ENCODE results near the gene CKS1B. TPM values are rescaled to one million over a fixed set of nuclear protein-coding genes. Genes with fewer than 3 reads are reported as not detected.

Gene CKS1B
- total RNA-seq, 1 donor from 2014 or later, result 12.6 TPM

DNA sequence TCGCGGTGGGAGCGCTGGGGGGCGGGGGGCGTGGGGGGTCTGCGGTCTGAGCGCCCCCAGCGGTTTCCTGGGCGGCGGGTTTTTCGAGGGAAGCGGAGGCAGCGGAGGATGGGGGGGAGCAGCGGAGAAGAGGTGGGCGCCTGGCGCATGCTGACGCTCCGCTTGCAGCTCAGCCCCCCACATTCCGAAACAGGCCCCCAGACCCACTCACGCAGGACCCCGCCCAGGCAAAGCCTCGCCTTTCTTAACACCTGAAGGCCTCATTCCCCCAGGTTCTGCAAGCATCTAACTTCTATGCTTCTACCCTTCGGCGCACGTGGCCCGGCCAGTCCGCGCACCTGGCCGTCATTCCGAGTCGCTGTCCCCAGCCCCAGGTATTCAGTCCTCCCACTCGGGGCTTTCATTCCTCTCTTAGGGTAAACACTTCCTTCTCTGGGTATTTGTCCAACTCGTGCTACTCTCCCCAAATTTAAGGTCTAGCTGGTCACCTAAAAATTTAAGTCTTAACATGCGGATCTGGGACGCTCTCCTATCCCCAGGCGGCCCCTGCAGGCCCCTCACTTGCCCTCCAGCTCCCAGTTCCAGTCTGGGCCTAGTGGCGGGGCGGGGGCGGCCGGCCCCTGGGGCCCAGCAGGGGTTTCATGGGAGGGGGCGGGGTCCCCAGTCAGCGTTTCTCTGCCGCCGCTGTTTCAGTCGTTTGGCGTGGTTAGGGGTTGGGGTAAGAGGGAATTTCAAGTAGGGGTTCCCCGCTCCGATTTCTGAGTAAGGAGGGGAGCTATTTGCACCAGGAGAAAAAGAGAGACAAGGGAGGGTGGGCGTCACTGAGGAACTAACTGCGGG is 25.3 kb downstream of the CKS1B start:
- peak in 1 of 2 donors; percentile 46 for DNase-seq (ENCODE audit: low spot score in 2 of 2)
- no peak for FAIRE-seq

DNA sequence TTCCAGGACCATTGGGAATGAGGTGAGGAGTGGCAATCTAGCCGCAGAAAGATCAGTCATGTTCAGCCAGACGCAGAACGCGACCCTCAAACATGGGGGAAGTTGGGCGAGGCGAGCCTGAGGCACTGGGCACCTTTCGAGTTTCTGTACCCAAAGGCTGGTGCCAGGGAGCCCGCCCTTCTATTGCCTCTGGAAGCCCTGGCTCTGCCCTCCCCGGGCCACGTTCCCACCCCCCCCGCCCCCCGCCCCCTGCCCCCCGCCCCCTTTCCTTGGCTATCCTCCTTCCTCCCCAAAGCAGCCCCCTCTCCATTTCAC is 25.9 kb downstream of the CKS1B start:
- DNase-seq (ENCODE audit: low spot score in 2 of 2), result peak in 1 of 2 donors; percentile 76

DNA sequence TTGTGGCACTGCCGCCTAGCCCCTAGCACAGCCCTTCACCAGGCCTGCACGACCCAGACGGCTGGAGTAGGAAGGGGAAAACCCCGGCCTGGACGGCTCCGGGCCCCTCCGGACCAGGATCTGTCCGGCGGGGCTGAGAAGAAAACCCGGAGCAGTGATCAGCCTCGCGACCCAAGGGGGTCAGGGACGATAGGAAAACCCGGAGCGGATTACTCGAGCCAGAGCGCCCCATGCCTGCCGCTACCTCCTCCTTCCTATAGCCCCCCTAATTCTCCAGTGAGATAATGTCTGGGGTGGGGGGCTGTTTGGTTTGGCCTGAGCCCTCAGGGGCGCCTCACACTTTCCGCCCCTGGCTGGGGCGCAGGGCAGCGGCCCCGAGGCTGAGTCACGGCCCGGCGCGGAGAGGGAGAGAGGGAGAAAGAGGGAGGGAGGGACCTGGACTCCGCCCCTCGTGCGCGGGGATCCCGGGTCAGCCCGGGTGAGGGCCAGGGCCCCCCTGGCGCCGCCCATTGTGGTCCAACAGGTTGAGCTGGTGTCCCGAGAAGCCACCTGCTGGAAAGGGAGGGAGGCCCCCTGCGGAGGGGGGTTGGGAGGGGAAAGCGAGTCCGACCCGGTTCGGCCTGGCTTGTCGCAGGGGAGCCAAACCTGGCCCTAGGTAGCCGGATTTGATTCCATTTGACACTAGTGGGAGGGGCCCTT is 26.4 kb downstream of the CKS1B start:
- DNase-seq (ENCODE audit: low spot score in 2 of 2) (peak; percentile 78 to 88), FAIRE-seq (no peak)

More for the DNA sequence above, 25.9 kb downstream of the CKS1B start:
- no peak for FAIRE-seq

DNA sequence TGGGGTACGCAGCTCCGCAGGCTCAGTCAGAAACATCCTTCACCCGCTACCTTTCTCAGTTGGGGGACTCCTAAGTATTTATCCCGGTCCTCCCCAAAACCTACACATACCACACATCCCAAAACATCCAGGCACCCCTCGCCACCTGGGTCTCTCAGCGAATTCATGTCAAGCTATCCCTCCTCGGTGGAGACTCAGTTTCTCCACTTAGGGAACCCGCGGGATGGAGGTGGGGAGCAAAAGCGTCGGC is 26.9 kb downstream of the CKS1B start:
- DNase-seq (ENCODE audit: low spot score in 2 of 2), result no peak
- no peak for FAIRE-seq

DNA sequence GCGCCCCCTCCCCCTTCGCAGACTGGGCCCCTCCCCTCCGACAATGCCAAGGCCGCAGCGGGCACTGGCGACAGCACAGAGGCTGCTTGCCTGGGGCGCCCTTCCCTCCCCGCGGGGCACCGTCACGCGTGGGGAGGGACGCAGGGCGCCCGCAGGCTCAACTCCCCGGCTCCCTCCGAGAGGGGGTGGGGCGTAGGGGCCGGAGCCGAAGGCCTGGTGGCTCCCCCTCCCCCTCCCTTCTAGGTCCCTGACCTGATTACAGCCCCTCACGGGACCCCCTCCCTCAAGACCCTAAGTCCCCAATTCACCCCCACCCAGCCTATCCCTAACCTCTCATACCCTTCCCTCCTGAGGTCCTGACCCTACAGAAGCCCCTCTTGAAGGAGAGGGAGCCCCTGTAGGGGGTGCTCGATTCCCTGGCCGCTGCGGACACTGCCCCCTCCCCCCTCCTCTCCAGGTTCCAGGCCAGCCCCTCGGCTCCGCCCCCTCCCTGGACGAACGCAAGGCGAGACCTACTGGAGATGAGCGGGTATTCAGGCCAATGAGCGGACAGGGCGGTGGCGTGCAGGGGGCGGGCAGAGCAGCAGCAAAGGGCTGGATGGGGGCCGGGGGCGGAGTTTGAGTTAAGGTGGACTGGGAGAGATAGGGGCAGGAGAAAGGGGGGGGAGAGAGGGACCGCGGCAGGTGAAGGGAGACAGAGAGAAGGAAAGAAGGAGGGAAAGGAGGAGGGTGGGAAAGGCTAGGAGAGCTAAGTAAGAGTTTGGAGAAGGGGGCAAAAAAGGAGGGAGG is 27.4 kb downstream of the CKS1B start:
- FAIRE-seq (no peak), DNase-seq (ENCODE audit: low spot score in 2 of 2) (peak; percentile 97 to 98)

DNA sequence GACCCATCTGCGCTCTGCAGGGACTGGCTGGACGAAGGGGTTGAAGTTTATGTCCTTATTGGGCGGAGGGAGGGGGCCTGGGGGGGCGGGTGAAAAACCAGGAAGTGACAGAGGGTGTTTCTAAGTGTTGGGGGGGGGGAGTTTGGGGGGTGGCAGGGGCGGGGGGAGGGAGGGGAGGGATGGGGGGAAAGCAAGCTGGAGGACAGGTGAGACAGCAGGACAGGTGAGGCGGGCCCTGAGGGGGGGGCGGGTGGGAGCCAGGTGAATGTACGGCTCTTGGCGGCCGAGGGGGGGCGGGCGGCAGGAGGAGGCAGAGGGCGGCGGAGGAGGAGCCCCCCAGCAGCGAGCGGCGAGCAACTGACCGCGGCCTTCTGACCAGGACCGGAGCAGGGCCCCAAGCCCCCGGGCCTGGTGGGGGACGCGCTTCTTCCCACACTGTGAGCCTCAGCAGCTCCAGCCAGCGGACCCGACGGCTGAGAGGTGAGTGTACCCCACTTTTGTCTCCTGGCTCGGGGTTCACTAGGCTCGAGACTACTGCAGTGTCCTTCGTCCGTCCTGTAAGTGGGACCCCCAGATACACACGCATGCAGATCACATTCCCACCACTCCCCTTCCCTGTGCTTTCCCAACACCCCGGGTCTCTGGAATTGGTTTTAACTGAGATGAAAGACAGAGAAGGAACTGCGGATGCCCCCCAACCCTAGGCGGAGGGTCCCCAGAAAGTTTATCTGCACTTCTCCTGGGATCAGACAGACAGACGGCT is 28.2 kb downstream of the CKS1B start, which contains the start of gene ZBTB7B:
Gene ZBTB7B, plus strand, starts transcription at position 339 of the 763 bp plus-strand sequence. CDS start 11,859 bp downstream, outside the sequence.
- DNase-seq (ENCODE audit: low spot score in 2 of 2) (peak; percentile 58 to 76), FAIRE-seq (no peak)

DNA sequence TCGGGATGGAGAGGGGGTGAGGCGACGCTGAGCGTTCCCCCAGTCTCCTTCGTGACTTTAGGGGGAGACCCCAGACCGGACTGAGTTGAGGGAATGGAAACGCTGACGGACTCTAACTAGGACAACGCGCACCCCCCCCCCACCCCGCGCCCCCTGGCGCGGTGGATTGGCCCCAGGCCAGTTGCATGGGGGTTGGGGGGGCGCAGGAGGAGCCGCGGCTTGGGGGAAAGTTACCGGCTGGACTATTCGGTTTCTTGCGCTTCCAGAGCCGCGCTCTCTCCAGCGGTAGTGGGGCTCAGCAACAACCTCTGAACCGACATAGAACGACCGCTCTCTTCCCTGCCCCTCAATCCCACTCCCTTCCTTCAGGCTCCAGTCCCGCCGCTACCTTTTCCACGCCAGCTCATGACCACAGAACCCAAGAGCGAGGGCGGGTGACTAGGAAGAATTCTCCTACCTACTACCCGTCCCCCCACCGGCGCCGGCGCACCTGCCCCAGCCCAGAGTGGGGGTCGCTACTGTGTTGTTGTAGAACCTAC is 28.8 kb downstream of the CKS1B start:
- DNase-seq (ENCODE audit: low spot score in 2 of 2) (no peak), FAIRE-seq (no peak)

DNA sequence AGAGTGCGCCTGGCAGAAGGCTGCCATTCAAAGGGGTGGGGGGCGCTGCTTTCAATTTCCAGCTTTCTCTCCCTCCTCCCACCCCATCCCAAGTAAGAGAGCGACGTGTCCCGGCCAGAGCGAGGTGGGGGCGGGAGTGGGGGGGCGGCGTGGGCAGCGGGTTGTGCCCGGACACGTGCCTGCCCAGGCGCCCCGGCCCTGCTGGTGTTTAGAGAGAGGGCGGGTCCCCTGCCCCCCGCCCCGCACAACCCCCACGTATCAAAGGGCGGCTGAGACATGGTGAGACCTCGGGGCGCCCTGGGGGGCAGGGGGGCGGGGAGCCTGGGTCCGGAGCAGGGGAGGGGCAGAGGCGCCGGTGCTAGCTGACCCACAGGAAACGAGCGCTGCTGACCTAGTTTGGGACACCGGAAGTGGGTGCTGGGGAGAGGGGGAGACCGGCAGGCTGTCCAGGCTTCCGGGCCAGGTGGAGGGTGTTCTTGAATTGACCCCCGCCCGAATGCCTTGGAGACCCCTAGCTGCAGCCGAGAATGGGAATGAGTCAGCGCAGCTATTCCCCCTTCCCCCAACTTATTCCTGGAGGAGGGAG is 29.4 kb downstream of the CKS1B start:
- DNase-seq (ENCODE audit: low spot score in 2 of 2) (peak in 1 of 2 donors; percentile 64), FAIRE-seq (no peak)

DNA sequence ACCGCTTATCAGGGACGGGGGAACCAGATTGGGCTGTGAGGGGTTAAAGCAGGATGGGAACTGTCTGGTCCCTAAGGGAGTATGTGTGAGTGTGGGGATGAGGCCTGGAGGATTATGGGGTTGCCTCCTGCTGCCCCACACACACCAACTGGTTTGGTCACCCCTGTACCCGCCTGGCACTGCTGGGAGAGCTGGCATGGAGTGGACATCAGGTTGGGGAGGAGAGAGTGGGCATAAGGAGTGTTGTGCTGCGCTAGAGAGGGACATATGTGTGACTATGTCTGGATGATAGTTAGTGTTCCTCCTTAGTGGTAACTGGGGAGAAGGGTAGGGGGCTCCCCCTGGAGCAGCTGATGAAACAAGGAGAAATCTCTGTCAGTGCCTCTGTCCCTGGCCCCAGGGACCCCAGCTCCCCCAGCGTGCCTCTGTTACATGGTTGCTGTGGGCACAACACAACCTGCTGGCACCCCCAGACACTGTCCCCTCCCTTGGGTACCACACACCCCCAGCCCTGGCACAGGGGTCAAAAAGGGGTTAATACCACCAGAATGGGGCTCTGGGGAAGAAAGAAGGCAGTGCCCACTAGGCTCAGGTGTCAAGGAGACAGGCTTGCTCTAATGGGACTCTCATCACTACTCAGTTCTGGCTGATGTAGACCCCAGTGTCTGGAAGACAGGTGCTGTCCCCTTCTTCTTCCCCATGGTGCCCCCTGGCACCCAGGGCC is 30.0 kb downstream of the CKS1B start:
- FAIRE-seq, result no peak
- DNase-seq (ENCODE audit: low spot score in 2 of 2), result no peak

DNA sequence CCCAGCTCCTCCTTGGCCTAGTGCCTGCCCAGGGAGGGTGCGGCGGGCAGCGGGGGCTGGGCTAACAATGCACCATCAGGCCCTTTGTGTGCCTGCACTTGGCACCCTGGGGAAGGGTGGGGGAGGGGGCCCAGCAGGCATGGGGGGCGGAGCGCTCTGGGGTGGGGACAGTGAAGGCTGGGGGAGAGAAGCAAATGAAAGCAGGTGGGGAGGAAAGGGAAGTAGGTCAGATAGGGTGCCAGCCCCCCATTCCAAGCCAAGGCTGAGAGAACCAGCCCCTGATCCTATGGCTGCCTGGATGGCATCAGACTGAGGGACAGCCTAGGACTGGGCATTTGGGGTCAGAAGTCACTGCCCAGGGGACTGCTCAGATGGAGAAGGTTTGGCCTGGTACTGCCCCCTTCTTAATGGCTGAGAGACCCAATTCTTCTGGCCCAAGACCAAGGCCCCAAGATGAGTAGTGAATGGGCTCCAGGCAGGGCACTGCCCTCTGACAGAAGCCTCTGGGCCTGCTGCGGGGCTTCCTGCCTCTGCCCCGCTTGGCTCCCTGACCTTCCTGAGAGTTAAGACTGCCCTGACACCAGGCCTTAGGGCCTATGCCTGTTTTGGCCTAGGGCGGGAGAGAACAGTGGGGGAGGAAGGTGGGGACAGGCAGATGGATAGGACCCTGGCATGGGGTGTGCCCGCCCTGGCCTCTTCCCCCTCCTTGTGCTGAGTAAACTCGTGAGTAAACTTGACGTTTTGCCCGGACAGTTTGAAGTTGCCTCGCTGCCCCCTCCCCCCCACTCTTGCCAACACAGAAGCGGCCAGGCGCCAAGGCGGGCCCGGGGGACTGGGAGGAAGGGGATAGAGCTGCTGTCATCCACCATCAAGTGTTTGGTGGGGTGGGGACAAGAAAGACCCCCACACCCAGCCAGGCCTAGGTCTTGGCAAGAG is 30.9 kb downstream of the CKS1B start:
- DNase-seq (ENCODE audit: low spot score in 2 of 2) (no peak), FAIRE-seq (no peak)

DNA sequence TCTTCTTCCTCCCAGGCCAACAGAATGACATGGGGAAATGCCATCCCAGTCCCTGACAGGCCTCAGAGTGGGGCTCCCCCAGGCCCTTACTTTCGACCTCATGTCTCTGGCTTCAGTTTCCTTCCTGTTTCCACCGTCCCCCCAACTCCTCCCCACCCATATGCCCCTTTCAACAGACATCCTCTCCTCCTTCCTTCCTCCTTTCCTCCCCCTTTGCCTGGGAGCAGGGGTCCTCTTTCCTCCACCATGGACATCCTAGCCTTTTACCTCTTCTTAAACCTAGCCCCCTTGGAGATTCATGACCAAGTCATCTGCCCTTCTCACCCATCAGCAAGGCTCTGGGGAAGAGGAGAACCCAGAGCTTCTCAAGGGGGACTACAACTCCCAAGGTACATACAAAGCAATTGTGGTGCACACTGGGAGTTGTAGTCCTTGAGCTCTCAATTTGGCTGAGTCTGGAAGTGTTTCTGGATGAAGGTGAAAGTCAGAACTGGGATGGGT is 32.2 kb downstream of the CKS1B start:
- no peak for FAIRE-seq
- no peak for DNase-seq (ENCODE audit: low spot score in 2 of 2)

DNA sequence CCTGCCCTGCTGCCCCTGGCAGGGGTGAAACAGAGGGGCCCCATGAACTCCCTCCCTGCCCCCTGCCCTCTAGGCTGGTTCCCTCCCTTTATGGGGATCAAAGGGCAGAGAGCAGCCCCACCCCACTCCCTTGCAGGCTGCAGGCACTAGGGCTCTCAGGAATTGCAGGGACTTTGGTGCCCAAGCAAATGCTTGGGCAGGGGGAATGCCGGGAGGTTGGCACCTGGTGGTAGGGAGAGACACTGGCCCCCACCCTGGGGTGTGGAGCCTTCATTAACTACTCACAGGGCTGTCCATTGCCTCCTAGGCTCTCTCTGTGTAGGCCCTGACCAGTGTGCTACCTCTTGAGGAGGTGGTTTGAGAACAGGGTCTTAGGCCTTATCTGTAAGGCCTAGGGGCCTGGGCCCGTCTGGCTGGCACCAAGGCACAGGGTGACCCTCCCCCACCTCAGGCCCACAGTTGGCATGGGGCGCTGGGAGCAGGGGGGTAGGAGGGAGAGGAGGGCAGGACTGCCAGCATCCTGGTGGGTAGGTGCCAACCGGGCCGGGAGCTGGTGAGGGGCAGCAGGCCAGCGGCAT is 32.9 kb downstream of the CKS1B start:
- FAIRE-seq (no peak), DNase-seq (ENCODE audit: low spot score in 2 of 2) (peak in 1 of 2 donors; percentile 54)

DNA sequence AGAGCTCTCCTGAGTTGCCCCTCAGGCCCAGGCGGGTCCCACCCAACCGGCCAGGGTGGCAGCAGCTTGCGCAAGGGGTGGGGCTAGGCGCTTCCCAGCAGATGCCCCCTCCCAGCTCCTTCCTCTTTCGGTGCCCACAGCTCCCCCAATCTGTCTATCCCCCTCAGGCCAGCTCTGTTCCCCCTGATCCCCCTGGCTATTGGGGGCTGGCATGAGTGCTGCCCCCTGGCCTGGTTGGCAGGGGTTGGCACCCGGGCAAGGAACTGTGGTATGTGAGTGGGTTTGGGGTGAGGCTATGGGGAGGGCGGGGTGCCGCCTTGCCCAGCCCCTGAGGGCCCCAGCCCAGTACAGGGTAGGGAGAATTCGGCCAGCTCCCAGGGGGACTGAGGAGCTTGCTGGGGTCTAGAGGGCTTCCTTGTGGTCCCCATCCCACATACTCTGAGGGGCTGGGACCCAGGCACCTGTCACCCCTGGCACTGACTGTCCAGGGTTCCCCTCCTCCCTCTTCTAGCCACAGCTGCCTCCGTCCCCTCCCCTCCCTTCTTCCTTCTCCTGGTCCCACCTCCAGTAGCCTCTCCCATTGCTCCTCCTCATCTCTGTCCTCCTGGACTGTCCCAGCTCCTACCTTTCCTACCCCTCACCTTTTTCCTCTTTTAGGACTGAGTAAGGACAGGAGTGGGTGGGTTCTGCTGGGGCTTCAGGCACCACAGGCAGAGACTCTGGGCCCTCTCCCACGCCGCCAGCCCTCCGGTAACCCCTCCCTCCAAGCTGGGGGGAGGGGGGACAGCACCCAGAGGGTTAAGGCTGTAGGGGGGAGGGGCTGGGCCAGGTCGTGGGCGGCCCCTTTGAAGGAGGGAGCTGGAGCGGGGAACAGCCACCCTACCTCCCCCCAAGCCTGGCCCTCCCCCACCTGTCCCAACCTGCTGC is 33.8 kb downstream of the CKS1B start:
- no peak for FAIRE-seq
- DNase-seq (ENCODE audit: low spot score in 2 of 2), result no peak

DNA sequence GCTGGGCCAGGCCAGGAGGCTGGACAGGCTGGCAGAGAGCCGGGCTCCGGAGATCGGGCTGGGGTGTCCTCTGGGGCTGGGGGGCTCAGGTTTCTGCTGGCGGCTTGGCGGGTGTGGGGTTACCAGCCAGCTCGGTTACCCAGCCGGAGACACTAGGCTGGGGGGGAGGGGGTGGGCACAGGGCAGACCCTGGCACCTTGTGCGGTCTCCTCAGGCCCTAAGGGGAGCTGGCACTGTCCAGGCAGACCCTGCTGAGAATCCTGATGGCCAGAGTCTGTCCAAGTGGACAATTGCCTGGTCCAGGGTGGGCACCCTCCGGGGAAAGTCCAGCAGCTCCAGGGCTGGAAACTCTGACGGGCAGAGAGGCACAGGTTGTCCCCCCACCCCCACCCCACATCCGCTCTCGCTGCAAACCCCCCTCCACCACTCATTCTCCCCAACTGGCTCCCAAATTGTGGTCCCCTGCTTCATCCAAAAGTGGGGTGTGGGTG is 34.8 kb downstream of the CKS1B start:
- no peak for DNase-seq (ENCODE audit: low spot score in 2 of 2)
- FAIRE-seq, result no peak

DNA sequence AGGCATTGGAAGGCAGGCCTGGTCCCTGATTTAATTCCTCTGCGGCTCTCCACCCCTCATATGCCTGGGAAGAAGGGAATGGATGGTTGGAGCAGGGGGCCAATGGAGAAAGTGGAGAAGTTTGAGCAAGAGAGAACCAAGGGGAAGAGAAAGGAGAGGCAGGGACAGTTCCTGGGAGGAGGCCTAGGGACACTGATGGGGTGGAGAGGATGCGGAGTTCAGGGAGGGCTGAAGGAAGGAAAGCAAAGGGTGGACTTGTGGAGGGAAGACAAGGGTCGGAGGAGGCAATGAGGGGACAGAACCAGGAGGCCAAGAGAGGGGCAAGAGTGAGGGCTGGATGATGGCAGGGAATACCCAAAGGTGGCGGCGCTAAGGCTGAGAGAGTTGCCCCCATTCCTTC is 35.3 kb downstream of the CKS1B start:
- no peak for DNase-seq (ENCODE audit: low spot score in 2 of 2)
- FAIRE-seq, result no peak

DNA sequence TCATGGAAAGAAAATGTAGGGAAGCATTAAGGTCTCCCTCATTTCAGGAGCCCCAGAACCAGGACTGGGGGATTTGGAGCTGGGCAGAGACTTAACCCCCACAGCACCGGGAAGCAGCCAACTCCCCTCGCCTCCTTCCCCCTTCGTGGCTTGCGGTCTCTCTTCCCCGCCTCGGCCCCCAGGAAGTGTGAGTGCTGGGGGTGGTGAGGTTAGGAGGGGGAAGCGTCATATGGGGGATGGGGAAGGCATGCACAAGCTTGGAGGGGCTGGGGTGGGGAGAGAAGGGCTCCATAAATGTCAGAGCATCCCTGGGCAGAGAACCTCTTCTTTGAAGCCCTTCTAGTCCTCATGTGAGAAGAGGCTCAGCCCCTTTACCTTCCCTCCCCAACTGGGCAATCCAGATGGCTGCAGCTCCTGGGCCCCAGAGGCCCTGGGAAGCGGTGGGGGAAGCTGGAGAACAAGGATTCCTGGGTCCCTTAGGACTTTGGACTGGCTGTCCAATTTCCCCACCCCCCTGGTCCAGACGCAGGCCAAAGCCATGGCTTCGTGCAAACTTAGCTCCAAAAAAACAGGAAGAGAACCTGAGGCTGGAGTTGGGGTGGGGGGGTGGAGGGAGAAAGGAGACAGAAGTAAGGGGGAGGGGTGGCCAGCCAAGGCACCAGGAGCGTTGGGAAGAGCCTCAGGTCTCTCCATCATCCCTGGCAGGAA is 35.9 kb downstream of the CKS1B start:
- no peak for DNase-seq (ENCODE audit: low spot score in 2 of 2)
- no peak for FAIRE-seq

Measured in frontal cortex (tissue), 4 donors.